Choroid plexus epithelial cell (primary cell): ENCODE results near the gene KCNMA1.

Experiments used
- DNase-seq: peaks from one replicate; pipeline ENCODE4 v3.0.0-alpha.2; 2010; ENCODE audit warnings: low read depth
- H3K4me3 ChIP-seq: 2 replicates; pipeline ENCODE4 v1.5.1; 2011; ENCODE audit warnings: low read depth, mild to moderate bottlenecking, control low read depth, low read length, moderate library complexity
- TF ChIP-seq, protein P1 (sequence below): conservative IDR thresholded peaks from 2 replicates; pipeline ENCODE4 v1.5.1; 2011; ENCODE audit warnings: low read depth, mild to moderate bottlenecking, control low read depth, inconsistent platforms, low read length, moderate library complexity

Gene KCNMA1

GRCh38 chr10:77566914-77567566 lies 70.6 kb downstream of the KCNMA1 start:
- TF ChIP-seq, protein P1, sequence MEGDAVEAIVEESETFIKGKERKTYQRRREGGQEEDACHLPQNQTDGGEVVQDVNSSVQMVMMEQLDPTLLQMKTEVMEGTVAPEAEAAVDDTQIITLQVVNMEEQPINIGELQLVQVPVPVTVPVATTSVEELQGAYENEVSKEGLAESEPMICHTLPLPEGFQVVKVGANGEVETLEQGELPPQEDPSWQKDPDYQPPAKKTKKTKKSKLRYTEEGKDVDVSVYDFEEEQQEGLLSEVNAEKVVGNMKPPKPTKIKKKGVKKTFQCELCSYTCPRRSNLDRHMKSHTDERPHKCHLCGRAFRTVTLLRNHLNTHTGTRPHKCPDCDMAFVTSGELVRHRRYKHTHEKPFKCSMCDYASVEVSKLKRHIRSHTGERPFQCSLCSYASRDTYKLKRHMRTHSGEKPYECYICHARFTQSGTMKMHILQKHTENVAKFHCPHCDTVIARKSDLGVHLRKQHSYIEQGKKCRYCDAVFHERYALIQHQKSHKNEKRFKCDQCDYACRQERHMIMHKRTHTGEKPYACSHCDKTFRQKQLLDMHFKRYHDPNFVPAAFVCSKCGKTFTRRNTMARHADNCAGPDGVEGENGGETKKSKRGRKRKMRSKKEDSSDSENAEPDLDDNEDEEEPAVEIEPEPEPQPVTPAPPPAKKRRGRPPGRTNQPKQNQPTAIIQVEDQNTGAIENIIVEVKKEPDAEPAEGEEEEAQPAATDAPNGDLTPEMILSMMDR, result no peak
- no peak for DNase-seq
- H3K4me3 ChIP-seq, result no peak overlapping the region

- H3K4me3 ChIP-seq, result no peak overlapping the region
- no peak for DNase-seq
- TF ChIP-seq, protein P1, result no peak
These were observed 71.4 kb downstream of the KCNMA1 start for GRCh38 chr10:77566236-77566635.

DNA sequence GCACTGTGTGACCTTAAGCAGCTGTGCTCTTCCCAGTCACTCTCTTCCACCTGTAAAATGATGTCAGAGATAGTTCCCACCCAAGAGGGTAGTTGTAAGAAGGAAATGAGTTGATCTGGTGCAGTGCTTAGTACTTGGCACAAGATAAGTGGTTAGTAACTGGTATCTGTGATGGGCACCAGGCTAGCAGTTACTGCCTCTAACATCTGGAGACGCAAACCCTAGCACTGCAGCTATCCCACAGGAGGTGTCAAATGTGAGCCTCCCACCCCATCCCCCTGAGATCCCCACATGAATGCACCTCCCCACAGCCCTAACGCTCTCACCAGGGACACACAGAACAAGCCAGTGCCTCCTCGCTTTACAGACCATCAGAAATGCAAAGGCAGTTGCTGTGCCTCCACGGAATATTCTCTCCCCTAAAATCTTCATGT lies 72.0 kb downstream of the KCNMA1 start:
- H3K4me3 ChIP-seq, result no peak overlapping the region
- TF ChIP-seq, protein P1, result no peak
- no peak for DNase-seq

DNA sequence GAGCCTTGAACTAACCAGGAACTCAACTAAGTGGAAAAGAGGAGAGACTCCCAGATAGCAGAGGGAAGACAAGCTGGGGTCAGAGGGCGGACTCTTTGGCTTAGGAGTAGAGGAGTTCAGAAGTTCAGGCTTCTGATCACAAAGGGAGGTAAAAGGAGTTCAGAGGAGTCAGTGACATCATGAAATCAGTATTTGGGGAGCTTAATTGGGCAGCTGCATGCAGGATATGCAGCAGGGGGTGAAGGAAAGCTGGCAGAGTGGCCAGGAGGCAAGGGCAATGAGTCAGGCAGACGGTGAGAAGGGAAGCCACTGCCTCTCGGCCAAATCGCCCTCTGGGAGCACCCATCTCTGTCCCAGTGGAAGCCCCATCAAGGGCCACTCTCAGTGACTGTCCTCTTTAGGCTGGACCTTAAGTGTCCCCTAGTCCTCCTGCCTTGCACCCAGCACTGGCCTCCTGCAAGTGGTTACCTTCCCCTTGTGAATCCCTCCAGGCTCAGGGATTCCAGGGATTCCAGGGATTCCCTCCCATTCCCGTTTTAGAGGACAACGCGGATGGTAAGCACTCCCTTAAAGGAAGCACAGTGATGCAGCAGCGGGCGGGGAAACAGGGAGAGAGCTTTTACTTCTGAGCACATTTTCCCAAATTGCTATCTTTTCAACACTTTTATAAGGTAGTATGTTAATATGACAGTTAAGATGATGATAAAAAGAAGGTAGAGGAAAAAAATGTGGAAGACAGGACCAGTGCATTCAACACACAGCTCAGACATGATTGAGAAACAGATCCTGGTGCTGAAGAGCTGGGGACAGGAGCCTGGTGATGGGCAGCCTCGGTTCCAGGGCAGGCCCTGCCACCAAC lies 72.6 kb downstream of the KCNMA1 start:
- no peak for DNase-seq
- TF ChIP-seq, protein P1, result no peak
- H3K4me3 ChIP-seq, result no peak overlapping the region

- H3K4me3 ChIP-seq, result no peak overlapping the region
- TF ChIP-seq, protein P1, result no peak
- no peak for DNase-seq
These were observed 73.9 kb downstream of the KCNMA1 start for GRCh38 chr10:77563638-77564270.

- TF ChIP-seq, protein P1, result no peak
- DNase-seq, result no peak
- H3K4me3 ChIP-seq, result no peak overlapping the region
These were observed 74.9 kb downstream of the KCNMA1 start for GRCh38 chr10:77562742-77563141.
